GM21447 (cell line): Measurements from ENCODE around the gene TRUB2.
"Not testable (repeated sequence)": the region's sequence is repeated elsewhere in the genome, so short reads cannot be mapped to it uniquely, and the experiment has no call there.

Source experiments
- ATAC-seq: cut with Tn5 transposase; IDR thresholded peaks from one replicate; pipeline ENCODE4 v1.9.1; 2021; ENCODE audit not compliant: unreplicated experiment

TRUB2 gene

DNA sequence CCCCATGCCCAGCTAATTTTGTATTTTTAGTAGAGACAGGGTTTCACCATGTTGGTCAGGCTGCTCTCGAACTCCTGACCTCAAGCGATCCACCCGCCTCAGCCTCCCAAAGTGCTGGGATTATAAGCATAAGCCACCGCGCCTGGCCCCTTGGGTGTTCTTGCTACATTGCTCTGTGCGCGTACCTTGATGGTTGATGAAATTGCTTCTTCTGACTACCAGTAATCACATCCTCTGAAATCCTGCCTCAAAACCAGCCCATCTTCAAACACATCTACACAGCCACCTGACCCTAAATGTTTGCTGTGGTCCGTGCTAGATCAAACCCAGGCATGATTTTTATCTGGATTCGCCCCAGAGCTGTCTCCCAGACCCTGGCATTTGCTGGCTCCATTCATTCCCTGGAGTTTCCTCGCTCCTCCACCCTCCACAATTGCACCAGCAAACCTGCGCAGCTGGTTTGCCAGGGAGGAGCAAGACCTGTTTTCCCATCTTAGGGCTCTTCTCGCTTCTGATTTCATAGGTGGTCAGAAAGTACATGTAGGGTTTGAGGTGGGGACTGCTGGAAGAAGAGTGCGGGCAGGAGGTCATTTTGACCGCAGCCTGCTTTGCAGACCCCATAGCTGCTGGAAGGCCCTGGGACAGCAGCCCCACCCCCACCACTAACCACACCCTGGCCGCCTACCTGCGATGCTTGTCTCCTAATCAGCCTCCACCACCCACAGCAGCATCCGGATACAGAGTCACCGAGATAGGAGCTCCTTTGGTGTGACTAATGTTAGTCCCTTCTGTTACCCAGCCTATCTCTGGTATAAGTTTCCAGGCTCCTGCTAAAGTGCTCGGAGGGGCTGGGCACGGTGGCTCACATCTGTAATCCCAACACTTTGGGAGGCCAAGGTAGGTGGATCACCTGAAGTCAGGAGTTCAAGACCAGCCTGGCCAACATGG, 23.4 kb downstream of the TRUB2 start:
- no peak for ATAC-seq

DNA sequence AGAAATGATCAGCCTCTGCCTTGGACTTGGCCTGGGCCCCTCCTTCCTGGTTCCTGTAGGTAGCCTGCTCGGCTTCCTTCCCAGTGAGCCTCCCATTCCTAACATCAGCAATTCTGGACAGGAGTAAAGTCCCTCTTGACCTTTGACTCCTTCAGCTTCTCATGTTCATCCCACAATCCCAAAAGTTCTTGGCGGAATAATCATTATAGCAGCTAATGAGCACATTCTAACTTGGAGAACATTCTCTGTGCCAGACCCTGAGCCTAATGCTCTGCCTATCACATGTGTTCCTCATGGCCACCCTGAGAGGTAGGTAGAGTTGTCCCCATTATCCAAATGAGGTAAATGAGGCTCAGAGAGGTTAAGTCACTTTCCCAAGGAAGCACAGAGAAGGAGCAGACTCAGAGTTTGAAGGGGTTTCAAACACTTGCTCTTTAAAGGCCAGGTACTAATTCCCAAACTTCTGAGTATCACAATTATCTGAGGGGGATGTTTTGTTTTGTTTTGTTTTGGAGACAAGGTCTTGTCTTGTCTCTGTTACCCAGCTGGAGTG, 24.9 kb downstream of the TRUB2 start:
- no peak for ATAC-seq

DNA sequence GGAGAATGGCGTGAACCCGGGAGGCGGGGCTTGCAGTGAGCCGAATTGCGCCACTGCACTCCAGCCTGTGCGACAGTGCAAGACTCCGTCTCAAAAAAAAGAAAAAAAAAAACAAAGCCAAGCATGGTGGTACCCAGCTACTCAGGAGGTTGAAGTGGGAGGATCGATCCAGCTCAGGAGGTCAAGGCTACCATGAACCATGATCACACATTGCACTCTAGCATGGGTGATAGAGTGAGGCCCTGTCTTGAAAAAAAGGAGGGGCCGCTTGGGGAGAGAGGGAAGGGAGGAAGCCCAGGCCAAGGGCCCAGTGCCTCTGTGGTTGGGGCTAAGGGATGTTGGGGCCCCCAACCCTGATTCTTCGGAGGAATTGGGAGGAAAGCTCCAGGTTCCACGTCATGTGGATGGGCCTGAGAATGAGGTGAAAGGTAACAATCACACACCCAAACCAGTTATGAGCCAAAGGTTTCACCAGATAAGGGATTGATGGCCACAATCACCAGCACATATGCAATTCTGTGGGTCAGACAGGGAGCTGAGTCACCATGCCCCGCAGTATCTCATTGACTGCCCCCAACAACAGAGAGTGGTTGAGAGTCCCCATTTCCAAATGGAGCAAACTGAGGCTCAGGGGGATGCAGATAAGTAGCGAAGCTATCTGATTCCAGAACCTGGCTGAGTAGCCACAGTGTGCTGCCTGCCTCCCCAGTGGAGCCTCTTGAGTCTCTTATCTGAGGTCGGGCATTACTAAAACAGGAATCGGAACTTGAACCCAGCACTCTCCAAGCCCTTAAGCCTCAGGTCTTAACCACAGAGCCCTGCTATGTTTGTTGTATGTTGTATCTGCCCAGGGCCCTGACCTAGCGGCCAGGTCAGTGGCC, 25.7 kb downstream of the TRUB2 start:
- ATAC-seq: no peak

DNA sequence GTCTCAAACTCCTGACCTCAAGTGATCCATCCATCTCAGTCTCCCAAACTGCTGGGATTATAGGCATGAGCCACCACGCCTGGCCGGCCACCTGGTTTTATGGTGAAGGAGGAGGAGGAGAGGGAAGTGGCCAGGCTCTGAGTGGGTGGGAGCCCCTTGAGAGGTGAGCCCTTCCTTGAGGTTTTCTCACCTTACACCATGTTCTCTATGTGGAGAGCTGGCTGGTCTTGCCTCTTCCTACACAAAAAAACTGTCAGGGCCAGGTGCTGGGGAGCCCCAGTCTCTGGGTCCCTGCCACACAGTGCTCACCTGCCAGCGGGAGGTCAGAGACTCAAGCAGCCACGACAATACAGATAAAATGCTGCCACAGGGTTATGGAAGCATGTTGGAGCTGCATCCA, 28.1 kb downstream of the TRUB2 start:
- ATAC-seq: no peak

DNA sequence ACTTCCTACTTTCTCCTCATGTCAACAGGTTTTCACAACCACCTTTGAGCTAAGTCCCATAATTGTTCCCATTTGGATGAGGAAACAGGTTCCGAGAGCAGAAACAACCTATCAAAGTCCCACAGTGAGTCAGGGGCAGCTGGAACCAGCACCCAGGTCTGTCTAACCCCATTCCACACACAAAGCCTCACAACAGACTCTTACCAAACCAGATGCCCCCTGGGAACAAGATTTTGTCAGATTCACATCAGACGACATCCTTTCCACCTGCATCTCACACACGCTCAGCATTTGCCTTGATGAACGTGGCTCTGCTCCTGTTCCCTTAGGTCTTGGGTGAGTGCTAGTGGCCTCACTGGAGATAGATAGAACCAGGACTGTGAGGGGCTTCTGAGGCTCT, 29.2 kb downstream of the TRUB2 start:
- ATAC-seq: no peak

DNA sequence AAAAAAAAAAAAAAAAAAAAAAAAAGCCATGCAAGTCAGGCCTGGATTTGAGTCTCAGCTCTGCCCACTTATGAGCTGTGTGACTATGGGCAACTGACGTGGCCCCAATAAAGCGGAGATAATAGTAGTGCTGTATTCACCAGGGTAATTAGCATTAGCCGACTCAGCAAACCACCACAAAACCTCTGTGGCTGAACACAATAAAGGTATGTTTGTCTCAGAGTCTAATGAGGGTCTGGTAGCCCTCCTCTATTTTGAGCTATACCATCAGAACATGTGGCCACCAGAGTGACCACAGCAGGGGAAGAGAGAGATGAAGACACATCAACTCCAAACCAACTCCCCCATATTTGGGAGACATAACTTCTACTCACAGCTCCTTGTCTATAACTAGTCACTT, 30.2 kb downstream of the TRUB2 start:
- no peak for ATAC-seq

DNA sequence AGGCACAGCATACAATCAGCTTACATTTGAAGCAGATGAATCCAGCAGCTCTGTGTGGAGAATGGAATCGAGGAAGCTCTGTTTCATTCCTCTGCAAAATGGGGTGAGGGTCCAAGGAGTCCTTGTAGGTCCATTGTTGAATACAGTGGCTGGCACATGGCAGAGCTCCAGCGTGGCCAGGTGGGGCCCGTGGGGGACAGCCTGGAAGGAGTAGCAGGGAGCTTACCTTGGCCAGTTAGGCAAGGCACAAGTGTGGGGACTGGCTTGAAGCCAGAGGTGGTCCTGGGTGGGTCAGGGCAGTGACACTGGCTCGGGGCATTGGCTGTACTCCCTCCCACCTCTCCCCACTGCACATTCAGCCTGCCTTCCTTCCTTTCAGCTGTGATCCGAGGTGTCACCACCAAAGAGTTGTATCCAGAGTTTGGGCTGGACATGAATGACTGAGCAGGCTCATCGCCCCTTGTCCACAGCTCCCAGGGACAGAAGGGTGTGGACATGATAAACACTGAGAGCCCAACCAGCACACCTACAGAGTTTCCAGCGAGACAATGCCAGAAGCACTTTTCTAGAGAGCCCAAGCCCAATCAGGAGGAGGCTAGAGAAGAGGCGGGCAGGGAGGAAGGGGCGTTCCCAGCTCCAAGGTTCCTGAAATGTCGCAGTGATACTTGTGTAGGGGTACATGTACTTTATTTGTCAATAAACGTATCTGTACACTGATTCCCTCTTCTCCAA, 33.8 kb downstream of the TRUB2 start:
- no peak for ATAC-seq

DNA sequence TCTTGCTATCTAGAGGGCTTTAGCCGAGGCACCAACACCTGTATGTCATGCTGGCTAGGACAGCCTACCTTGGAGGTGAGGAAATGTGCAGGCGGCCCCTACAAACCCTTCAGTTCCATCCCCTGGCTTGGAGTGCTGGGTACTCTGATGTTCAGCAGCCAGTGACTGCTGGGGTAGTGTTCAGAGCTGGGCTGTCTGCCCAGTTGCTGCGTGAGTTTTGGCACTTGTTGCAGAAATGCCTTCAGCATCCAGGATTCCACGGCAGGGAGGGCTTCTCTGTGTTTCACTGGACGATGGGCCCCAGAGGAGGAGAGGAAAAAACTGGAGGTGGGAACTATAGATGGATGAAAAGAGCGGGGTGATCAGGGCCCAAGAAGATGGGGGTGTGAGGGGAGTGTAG, 35.8 kb downstream of the TRUB2 start:
- ATAC-seq: no peak

DNA sequence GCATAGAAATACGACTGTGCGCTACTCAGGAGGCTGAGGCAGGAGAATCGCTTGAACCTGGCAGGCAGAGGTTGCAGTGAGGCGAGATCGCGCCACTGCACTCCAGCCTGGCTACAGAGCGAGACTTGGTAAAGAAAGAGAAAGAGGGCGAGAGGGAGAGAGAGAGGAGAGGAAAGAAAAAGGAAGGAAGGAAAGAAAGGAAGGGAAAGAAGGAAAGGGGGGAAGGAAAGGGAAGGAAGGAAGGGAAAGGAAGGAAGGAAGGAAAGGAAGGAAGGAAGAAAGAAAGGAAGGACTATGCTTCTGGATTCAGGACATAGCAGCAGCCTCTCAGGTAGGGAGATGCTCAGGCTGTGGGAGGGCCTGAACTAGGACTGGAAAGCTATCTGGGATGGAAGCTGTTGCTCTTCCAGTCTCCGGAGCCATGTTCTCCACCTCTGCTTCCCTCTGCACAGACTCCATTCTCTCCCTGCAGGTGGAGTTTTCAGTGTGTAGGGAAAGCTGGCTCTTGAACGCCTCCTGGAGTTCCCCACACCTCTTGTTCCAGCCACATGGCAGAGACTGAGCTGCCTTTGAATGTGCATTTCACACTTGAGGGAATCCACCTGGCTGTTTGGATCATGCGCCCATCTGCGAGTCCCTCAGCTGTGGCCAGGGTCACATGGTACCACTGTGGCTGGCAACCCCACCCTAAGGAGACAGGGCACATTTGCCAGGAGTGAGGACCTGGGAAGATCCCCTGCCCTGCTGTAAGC, 37.0 kb downstream of the TRUB2 start:
- ATAC-seq: no peak

DNA sequence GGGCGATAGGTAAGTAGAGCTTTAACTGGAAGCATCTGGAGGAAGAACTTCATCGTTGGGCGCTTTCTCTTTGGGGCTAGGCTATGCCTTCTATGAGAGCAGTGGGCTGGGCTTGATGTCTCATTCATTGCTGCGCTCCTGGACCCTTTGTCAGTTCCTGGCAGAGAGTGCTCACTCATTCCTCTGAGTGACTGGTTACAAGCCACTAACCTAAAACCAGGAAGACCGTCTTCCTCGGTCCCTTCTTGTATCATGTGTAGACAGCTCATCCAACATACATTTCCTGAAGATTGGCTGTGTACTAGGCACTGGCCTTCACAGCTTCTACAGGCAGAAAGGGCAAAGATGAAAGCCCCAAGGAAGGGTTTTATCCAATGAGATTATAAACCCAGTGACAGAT, 39.7 kb downstream of the TRUB2 start:
- ATAC-seq: no peak

DNA sequence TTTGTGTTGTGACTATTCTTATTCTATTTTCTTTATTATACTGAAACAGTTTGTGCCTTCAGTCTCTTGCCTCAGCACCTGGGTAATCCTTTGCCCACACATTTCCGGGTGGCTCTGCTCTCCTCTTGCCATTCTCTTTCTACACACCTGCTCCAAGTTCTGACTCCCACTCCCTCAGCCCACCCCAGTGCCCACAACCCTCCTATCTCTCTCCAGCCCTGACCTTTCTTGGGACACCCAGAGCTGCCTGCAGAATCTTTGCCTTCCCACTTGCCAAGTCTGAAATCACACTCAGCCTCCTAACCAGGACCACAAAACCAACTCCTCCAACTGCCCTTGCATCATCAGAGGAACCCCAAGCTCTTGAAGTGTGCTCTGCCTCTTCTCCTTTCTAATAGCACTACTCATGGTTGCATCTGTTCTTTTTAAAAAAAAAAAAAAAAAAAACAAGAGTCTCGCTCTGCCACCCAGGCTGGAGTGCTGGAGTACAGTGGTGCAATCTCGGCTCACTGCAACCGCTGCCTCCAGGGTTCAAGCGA, 42.1 kb downstream of the TRUB2 start:
- no peak for ATAC-seq

DNA sequence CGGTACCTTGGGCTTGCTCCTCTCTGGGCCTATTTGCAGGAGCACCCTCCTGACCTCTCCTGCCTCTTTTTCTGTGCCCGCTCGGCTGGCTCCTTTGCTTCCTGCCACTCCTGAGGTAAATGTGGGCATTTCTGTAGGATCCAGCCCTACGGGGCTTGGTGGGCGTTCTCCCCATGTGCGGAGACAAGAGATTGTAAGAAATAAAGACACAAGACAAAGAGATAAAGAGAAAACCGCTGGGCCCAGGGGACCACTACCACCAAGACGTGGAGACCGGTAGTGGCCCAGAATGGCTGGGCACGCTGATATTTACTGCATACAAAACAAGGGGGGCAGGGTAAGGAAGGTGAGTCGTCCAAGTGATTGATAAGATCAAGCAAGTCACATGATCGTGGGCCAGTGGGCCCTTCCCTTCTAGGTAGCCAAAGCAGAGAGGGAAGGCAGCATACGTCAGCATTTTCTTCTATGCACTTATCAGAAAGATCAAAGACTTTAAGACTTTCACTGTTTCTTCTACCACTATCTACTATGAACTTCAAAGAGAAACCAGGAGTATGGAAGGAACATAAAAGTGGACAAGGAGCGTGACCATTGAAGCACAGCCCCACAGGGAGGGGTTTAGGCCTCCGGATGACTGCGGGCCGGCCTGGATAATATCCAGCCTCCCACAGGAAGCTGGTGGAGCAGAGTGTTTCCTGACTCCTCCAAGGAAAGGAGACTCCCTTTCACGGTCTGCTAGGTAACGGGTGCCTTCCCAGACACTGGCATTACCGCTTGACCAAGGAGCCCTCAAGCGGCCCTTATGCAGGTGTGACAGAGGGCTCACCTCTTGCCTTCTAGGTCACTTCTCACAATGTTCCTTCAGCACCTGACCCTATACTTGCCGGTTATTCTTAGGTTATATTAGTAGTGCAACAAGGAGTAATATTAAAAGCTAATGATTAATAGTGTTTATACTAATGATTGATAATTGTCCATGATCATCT, 42.9 kb downstream of the TRUB2 start:
- not testable (repeated sequence) for ATAC-seq

DNA sequence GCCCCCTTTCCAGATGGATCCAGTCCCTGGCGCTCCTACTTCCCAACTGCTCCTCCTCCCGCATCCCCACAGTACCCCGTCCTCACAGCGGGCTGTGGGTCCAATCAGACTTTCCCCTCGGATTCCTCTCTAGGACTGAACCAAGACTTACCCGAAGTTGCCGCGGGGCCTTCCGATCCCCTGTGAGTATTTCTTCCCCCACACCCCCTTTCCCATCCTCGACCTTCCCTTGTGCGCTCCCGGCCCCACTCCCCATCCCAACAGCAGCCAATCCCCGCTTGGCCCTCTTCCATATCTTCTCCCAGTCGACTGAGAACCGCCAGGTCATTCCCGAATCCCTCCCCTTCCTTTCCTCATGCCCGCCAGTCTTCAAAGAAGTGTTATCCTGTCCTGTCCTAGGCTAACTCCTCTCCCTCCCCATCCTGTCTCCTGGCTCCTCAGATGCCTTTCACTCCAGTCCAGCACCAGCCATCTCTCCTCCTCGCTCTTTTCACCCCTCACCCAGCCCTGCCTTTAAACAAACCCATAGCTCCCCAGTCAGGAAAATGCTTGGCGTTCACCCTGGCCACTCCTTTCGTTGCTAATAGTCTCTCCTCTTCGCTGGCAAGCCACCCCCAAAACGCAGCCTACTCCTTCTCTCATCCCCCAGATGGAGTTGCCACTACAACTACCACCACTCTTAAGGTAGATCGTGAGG, 45.5 kb downstream of the TRUB2 start:
- ATAC-seq: no peak

DNA sequence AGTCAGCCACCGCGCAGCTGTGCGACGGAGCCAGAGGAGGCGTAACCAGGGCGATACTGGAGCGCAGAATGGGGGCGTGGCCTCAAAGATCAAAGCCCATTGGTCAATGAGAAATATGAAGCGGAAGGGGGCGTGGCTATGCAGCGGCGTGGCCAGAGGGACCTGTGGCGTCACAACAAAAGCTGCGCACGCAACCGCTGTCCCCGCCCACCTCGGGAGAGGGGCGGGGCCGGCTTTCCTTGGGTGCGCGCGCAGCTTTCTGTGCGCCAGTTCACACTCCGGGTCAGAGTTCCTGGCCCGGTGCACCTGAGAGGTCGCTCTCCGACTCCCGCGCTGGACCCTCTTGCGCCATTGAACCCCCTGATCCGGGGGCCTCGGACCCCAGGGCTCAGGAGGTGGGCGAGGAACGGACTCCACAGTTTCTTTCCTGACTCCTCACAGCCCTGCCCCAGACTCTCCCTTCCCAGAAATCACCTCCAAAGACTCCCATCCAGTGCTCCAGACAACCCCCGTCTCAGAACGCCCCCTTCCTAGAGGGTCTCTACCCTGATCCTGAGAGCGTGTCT, 46.2 kb downstream of the TRUB2 start, which contains the start of gene SWI5:
Gene SWI5, plus strand, starts transcription at position 269 of the 566 bp plus-strand sequence.
- peak; percentile 93 for ATAC-seq

DNA sequence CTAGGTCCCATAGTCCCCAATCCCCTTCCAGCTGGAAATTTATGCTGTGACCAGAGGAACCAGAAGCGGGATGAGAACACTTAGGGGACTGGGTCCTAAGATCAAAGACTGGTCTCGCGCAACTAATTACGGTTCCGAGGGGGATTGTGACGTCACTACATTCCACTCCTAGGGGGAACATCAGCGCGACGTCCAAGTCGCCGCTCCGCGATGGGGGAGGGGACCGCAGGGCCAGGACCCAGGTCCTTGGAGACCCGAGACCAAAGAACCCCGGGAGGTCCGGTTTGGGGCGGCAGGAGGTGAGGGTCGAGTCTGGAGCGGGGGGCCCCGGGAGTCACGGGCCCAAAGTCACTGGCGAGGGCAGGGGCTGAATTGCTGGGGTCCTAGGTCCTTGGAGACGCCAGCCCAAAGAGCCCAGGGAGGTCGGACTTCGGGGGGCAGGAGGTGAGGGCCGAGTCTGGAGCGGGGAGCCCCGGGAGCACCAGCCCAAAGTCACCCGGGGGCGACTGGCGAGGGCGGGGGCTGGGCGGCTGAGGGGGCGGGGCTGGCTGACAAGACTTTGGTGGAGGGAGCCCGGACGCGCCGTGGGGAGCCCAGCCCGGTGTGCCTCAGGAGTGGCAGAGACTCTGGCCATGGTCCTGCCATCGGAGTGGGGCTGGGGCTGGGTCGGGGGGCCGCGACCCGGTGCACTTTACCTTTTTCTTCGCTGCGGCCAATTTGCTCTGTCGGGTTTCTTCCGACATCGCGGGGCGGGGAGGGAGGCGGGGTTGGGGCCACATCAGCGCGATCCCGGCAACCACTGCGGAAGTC, 46.8 kb downstream of the TRUB2 start, which contains the start of gene GOLGA2:
Gene GOLGA2, minus strand, starts transcription at position 810 of the 810 bp plus-strand sequence. Its CDS starts 31 bp downstream, at position 779.
- peak; percentile 50 for ATAC-seq

DNA sequence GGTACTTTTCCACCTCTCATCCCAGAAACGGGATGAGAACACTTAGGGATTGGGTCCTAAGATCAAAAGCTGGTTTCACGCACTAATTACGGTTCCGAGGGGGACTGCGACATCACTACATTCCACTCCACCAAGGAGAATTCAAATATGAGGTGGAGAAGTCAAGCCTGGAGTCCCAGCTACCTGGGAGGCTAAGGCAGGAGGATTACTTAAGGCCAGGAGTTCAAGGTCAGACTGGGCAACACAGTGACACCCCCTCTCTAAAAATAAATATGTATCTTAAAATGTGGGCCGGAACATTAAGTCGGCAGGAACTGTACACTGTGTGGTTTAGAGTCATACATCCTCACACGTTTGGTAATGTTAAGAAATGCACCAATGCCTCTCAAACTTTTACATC, 48.0 kb downstream of the TRUB2 start:
- ATAC-seq: no peak

DNA sequence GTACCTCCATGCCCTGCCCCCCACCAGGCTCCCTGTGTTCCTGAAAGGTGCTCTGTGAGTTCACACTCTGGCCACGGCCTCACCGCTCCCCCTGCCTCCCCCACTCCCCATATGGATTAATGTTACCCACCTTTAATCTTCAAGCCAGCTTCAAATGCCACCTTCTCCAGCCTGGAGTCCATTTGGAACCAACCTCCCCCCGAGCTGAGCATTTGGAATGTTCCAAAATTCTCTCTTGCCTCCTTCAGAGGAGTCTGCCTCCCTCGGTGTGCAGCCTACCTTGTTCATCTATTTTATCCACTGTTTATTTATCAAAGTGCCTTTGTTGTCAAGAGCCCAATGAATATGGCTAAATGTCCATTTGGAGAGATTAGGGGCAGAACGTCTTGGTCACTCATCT, 50.7 kb downstream of the TRUB2 start:
- ATAC-seq: no peak
